ENCODE results near the gene JPT2.

The JPT2 gene

GRCh38 chr16:1653023-1653422, 25.1 kb upstream of the JPT2 start:
- no peak for DNase-seq

- DNase-seq, result no peak
These were observed 23.4 kb upstream of the JPT2 start for GRCh38 chr16:1654505-1655268.

- no peak for DNase-seq
These were observed 22.7 kb upstream of the JPT2 start for GRCh38 chr16:1655269-1655807.

DNA sequence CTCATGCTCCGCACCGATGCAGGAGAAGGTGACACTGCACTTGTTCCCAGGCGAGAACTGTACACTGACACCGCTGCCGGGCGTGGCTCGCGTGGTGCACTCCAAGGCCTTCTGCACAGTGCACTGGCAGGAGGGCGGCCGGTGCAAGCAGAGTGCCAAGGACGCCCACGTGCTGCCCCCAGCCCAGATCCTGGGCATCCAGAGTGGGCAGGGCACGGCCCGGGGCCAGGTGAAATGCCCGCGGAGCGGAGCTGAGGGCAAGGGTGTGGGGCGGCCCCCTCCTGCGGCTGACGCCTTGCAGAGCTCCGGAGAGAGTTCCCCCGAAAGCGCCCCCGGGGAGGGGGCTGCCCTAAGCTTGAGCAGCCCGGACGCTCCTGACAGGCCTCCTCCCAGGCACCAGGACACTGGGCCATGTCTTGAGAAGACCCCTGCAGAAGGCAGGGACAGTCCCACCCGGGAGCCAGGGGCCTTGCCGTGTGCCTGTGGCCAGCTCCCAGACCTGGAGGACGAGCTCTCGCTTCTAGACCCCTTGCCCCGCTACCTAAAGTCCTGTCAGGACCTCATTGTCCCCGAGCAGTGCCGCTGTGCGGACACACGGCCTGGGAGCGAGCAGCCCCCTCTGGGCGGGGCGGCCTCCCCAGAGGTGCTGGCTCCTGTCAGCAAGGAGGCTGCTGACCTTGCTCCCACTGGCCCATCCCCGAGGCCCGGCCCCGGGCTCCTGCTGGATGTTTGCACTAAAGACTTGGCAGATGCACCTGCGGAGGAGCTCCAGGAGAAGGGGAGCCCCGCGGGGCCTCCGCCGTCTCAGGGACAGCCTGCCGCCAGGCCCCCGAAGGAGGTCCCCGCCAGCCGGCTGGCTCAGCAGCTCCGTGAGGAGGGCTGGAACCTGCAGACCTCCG, 21.9 kb upstream of the JPT2 start:
- no peak for DNase-seq

GRCh38 chr16:1656808-1657617, 21.1 kb upstream of the JPT2 start:
- DNase-seq, result no peak

DNA sequence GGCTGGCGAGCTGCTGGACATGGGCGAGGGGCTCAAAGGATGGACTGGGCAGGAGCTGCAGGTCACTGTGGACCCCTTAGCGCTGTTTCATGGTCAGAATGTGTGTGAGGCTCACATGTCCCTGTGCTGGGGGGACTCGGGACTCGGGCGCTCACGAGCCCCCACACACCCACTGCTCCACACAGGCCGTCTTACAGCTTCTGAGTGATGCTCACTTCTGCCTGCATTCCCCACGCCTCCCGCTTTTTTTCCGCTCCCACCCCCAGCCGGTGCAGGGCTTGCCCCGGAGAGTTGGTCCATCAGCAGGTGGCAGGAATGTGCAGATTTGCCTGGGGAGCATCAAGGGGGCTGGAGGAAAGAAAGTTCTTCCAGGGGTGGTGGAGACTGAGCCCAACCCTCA, 20.2 kb upstream of the JPT2 start:
- DNase-seq, result no peak

DNA sequence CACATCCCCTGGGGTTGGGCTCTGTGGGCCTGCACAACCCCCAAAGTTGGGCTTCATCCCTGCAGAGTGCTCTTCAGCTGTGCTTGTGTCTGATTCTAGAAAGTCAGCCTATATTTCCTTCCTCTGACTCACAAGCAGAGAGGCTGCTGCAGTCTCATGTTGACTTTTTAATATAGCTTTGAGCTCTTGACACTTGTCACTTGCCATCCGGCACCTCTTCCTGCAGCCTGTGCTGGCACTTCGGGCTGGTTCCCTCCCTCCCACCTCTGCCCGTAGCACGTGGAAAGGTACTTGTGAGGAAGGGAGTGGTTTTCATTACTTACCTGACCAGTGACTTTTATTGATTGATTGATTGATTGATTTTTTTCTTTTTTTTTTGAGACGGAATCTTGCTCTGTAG, 19.0 kb upstream of the JPT2 start:
- DNase-seq, result no peak

DNA sequence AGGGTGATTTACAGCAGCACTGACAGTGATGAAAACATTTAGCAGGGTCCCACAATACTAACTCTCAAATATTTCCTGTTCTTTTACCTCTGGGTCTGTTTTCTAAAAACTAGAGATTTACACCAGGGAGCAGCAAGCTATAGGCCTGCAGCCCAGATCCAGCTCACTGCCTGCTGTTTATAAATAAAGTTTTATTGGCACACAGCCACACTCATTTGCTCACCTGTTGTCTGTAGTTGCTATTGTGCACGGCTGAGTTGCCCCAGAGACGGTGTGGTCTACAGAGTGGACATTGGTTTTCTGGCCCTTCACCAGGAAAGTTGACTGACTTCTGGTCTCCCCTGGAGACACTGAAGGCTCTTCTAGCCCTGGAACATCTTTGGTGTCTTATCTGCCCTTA, 16.3 kb upstream of the JPT2 start:
- no peak for DNase-seq

DNA sequence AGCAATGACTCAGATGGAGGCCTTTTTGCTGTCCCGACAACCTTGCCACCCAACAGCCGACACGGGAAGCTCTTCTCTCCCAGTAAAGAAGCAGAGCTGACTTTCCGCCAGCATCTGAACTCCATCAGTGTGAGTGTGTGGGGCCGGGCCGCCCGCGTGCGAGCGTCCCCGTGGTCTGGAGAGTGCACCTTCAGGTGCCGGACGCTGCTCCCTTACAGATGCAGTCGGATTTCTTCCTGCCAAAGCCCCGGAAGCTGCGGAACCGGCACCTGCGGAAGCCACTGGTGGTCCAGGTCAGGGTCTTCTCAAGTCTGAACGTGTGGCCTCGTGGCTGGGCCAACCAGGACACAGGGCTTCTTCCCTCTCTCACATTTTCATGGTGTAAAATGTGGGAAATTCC, 15.5 kb upstream of the JPT2 start:
- DNase-seq, result no peak

DNA sequence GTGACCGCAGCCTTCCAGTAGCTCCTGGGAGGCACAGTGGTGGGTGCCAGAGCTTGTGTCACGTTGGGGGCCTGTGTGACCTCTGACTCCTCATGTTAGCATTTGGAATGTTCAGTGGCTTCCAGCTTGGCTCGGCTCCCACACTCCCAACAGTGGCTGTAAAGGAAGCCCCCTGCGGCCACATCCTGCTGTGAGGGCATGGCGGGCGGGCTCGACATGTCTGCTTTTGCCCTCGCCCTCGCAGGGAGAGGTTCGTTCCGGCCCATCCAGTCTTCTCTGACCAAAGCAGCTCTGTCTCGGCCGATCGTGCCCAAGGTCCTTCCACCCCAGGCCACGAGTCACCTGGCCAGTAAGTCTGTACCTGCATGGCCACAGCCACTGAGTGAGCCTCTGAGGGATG, 12.2 kb upstream of the JPT2 start:
- no peak for DNase-seq

DNA sequence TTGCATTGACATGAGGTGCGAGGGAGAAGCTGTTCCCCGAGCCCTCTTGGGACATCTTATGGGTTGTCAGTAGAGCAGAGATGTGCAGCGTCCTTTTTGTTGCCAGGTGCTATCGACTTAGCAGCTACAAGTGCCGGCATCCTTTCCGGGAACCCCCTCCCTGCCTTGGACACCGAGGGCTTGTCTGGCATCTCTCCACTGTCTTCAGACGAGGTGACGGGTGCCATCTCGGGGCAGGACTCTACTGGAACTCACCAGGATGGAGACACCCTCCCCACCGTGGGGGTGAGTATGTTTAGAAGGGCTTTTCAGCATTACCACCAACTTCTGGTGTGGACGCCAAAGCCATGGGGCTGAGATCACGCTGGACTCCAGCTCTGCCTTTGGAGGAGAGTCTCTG, 11.8 kb upstream of the JPT2 start:
- DNase-seq, result no peak

DNA sequence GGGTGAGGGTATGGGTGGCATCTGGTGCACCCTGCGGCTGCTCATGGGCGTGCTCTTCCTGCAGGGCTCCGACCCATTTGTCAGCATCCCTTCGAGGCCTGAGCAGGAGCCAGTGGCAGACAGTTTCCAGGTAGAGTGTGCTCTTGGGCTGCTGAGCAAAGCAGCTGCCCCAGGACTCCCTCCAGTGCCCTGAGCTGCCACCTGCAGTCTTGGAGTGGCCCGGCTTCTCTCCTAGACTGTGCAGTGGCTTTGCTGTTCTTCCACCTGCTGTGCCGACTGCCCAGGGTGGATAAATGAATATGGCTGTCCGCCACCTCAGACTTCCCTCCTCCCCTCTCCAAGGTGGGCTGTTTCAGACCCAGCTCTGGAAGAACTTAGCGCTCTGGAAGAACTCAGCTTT, 10.8 kb upstream of the JPT2 start:
- no peak for DNase-seq

GRCh38 chr16:1667916-1668315, 10.2 kb upstream of the JPT2 start:
- no peak for DNase-seq

DNA sequence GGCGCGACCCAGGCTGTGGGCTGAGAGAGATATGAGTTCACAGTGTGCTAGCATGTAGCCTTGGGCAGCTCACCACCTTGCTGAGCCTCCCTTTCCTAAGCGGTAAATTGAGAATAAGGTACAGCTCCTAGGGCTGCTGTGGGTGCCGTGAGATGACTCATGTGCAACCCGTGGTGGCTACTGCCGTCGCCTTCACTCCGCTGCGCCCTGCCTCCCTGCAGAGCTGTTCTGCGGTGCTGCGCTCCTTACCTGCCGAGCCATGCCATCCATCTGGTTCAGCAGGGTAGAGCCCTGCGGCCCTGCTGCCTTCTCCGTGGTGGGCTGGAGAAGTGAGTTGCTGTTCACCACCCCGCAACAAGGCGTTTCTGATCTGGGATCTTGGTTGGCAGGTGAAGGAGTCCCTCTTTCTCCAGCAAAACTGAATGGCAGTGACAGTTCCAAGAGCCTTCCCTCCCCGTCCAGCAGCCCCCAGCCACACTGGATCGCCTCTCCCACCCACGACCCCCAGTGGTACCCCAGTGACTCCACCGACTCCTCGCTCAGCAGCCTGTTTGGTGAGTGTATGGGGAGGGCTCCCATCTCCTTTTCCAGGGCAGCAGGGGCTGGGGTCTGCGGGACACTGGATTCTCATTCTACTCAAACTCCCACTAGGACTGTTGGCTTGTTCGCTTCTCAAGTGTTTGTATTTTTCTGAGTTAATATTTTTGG, 9.3 kb upstream of the JPT2 start:
- no peak for DNase-seq

GRCh38 chr16:1669698-1670097, 8.4 kb upstream of the JPT2 start:
- no peak for DNase-seq

DNA sequence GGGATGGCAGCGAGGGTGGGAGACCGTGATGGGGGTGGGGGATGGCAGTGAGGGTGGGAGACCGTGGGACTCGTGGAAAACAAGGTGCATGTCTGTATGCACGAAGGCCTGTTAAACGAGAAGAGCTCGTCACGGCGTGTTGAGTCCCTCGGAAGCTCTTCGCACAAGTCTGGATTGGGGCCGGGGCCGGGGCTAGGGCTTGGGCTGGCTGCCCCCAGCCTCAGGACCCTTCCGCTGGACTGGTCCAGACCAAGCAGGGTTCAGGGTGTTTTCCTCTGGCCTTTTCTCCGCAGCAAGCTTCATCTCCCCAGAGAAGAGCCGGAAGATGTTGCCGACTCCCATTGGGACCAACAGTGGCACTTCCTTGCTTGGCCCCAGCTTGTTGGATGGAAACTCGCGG, 7.7 kb upstream of the JPT2 start:
- DNase-seq, result no peak

DNA sequence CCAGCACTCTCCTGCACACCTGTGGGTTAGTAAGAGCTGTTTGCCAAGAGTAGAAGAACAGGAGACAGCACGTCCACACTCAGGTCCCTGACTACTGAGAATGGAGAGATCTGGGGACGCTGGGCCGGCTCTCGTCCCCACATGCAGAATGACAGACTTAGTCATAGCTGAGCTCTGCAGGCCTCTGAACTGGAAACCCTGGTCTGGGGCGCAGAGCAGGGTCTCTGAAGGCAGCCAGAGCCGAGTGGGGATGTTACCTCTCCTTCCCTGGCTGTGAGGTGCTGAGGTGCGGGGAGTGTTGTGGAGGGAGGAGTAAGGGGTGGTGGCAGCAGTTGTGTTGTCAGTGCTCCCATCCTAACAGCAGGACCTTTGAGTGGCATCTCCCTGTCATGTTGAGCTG, 7.2 kb upstream of the JPT2 start:
- no peak for DNase-seq

- no peak for DNase-seq
These were observed 4.5 kb upstream of the JPT2 start for GRCh38 chr16:1673424-1674151.

DNA sequence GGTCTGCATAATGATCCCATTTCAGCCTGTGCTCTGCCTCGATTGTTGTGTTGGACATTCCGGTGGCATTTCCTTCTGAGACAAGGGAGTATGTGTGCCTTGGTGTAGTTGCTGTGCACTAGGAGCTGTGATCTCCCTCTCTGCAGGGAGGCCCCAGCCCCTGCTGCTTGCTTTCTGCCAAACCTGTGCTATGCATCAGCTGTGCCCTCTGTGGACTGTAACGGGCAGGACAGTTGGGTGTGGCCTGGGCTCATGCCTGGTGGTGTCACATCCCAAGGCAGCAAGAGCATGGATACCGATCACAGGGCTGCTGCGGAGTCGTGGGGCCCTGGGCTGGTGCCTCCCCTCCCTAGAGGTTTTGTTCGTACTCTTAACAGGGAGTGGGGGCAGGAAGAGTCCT, 3.8 kb upstream of the JPT2 start:
- no peak for DNase-seq

DNA sequence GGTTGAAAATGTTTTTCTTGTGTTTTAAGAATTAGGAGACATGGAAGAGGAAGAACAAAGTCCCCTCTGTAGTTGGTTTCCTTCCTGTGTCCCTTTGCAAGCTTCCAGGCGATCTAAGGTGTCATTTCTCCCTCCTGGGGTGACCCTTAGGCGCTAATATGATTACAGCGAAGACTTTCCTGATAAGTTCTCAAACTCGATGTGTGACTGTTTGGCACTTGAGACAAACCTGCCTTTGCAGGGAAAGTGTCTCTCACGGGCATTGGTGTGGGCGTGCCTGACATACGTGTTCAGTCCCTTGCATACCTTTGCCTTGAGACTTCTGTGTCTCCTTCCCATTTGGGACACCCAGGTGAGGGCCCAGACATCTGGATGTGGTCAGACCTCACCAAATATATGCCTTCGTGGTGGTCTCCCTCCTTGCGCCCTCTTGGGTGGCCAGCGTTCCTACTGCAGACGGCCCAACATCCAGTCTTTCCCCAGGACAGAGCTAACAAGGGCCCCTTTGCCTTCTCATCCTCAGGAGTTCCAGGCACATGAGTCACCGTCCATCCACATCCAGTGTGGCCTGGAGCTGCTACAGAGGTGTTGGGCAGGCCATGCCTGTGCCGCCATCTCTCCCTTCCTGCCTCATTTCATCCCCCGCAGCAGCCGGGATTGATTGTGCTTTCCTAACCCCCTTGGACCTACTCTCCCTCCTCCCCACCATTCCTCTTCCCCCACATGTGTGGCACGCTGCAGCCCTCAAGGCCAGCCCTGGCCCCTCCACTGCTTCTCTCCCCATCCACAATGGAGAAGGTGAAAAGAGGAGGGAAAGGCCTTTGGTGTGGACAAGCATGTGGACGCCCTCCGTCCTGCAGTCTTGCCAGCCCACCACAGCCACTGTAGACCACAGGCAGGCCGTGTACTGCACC, 3.1 kb upstream of the JPT2 start:
- no peak for DNase-seq

DNA sequence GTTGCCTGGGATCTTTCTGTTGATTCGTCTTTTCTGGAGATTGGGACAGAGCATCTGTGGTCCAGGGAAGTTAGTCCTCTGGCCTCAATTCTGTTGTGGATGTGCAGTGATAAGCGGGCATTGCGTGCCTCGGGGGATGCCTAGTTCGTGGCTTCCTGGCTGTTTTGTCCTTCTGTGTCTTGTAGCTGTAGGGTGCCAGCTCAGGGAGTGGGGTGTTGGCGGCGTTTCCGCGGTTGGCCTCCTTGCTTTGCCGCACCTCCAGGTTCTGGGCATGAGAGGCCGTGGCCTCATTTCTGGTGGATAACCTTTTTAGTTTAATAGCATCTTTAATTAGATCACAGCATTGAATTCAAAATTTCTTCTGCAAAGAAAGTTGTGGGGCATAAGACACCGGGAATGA, 1.4 kb upstream of the JPT2 start:
- no peak for DNase-seq
